ENCODE results near the gene TLCD3A.
"Not testable (repeated sequence)": the region's sequence is repeated elsewhere in the genome, so short reads cannot be mapped to it uniquely, and the experiment has no call there.

Gene TLCD3A

DNA sequence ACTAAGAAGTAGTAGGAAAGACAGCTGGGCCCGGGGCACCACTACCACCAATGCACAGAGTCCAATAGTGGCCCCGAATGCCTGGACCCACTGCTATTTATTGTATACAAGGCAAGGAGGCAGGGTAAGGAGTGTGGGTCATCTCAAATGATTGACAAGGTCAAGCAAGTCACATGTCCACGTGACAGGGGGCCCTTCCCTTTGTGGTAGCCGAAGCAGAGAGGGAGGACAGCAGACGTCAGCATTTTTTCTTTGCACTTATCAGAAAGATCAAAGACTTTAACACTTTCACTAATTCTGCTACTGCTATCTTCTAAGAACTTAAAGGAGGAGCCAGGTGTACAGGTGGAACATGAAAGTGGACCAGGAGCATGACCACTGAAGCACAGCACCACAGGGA is 24.3 kb upstream of the TLCD3A start:
- DNase-seq (ENCODE audit: low read depth): no peak

DNA sequence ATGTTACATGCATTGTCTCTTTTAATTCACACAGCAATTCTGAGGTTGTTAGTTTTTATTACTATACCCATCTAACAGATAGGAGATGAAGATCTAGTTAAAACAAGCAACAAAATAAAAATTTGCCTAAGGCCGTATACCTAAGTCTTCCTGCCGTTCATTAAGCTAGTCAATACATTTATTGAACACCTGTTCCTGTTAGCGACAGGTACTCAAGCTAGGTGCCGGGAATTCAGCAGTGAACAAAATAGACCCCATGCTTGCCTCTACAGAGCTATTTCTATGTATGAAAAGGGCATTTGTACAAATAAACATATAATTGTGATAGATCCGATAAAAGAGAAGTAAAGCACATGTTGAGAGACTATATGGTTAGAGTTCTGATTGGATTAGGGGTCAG is 14.3 kb upstream of the TLCD3A start:
- DNase-seq (ENCODE audit: low read depth): no peak

DNA sequence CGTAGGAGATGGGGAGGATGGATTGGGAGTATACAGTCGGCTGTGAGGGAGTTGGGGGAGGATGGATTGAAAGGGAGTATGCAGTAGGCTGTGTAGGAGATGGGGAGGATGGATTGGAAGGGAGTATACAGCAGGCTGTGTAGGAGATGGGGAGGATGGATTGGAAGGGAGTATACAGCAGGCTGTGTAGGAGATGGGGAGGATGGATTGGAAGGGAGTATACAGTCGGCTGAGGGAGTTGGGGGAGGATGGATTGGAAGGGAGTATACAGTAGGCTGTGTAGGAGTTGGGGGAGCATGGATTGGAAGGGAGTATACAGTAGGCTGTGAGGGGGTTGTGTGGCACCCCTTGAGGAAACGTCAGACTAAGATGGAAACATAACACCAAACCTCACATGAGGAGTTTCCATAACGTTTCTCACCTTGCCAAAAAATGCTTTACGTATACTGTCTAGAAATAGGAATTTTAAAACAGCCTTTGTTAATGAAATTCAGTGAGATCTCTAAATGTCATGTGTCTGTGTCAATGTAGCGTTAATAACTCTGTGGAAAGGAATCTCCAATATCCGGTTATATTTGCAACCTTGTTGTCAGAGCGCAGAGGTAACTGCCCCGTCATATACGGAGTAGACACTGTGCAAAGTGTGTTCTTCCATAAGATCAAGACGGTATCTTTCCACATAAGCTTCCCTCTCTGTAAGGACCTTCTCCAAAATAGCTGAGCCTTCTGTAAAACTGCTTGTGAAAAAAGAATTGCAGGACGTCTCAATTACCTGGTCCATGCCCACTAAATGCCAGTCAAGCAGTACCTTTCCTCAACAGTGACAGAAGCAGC is 11.5 kb upstream of the TLCD3A start:
- DNase-seq (ENCODE audit: low read depth): no peak

DNA sequence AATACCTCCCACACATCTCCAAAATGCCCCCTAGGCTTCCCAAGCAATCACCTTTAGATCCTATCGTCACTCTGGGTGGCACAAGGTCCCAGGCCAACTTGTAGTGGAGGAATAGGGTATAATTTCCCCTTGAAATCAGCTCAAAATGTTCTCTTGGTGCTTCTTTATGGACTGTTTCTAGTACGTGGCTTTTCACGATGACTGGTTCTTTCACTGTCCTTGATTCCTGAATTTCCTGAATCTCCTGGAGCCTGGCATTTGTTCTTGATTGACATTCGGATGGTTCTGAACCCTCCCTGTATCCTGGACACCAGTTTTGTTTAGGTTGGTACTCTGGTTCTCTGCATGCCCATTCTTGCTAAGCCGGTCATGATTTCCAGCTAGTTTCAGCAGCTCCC is 10.9 kb upstream of the TLCD3A start:
- DNase-seq (ENCODE audit: low read depth): no peak

DNA sequence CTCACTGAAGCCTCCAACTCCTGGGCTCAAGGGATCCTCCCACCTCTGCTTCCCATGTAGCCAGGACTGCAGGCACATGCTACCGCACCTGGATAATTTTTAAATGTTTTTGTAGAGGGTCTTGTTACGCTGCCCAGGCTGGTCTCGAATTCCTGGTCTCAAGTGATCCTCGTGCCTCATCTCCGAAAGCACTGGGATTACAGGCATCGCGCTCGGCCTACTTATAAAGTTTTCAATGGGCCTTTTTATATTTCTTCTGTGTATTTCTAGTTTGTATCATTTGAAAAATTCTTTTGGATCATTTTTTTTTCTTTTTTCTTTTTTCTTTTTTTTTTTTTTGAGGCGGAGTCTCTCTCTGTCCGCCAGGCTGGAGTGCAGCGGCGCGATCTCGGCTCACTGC is 7.3 kb upstream of the TLCD3A start:
- no peak for DNase-seq (ENCODE audit: low read depth)

DNA sequence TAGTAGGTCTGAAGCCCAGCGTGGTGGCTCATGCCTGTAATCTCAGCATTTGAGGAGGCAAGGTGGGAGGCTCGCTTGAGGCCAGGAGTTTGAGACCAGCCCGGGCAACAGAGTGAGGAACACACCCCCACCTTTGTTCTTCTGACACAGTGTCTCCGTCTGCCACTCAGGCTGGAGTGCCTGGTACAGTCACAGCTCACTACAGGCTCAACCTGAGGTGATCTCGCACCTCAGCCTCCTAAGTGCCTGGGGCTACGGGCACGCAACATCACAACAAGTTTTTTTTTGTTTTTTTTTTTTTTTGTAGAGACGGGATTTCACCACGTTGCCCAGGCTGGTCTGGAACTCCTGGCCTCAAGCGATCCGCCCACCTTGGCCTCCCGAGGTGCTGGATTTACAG is 6.7 kb upstream of the TLCD3A start:
- DNase-seq (ENCODE audit: low read depth): no peak

DNA sequence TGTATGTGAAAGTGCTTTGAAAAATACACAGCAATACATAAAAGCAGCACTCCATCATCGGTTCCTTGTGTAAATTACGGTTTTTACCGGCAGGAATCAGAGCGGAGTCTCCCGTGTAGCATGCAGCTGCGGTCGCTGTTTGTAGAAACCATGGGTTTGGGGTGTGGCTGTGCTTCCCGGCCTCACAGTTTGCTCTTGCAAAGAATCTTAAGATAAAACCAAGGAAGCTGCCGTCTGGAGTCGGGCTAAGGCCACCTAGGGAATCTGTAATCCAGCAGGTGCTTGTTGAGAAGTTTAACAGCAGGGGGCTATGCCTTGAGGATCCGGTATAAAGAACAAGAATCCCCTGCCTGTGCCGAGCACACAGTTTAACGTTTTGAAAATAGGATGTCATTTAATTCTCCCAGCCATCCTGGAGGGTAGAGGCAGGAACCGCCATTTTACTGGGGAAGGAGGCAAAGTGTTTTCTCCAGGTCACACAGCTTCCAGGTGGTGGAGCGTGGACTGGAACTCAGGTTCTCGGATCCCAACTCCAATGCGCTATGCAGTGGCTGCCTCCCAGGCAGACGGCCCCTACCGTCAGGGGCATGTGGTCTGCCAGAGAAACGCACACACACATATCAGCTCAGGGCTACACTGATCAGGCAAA is 6.0 kb upstream of the TLCD3A start:
- no peak for DNase-seq (ENCODE audit: low read depth)

DNA sequence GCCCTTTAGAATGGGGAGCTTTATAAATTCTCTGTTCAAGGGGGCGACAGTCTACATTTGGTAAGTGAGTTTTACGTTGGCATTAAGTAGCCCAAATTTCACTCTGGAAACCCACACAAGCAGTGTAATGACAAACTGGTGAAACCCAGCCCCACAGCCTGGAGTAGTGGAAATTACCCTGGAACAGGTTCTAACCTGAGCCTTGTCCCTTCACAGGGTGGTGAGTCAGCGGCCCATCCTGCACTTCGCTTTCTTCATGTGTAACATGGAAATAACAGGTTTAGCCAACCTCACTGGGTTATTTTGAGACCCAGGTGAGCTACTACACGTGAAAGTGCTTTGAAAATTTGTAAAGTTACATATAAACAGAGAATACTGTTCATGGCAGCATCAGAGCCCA is 3.5 kb upstream of the TLCD3A start:
- DNase-seq (ENCODE audit: low read depth): no peak

DNA sequence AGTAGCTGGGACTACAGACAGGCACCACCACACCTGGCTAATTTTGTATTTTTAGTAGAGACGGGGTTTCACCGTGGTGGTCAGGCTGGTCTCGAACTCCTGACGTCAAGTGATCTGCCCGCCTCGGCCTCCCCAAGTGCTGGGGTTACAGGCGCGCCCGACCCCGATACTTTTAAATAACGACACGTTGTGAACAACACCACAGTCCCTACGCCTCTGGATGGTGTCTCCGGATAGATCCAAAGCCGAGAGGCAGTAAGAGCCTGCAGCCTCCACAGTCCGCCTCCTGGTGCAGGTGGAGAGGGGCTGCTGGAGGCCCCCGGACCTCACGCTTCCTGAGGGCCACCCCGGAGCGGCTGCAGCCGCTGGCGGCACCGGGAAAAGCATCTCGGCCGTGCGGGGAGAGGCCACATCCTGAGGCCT is 741 bp upstream of the TLCD3A start:
- no peak for DNase-seq (ENCODE audit: low read depth)

DNA sequence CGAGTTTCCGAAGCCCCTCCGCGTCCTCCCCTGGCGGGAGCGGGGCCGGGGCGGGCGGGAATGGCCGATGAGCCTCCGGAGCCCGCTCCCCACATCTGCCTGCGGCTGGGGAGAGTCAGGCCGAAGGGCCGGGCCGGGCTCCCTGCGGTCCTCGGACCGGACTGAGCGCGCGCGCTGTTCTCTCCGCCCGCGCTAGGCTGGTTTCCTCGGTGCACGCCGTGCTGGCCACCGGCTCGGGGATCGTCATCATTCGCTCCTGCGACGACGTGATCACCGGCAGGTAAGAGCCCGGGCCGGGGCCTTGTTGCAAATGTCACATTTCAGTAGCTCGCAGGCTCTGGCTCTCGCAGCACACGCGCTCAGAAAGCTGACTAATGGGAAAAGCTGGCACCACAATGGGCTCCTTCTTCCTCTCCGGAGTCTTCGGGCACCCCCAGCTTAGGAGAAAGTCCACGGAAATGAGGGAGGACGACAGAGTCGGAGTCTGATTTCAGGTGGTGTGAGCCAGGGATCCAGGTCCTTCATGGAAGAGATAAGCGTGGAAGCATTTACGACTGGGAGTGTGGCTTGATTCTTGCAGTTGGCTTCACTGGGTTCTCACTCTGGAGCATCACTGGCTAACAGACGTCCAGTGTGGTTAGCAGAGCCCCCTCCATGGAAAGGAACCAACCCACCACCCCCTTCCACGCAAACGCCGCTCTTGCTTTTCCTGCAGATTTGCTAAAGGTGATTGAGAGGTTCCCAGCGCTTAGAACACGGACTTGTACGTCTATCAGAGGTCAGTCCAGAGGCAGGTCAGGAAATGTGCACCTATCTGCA is 715 bp downstream of the TLCD3A start:
- DNase-seq (ENCODE audit: low read depth): no peak

DNA sequence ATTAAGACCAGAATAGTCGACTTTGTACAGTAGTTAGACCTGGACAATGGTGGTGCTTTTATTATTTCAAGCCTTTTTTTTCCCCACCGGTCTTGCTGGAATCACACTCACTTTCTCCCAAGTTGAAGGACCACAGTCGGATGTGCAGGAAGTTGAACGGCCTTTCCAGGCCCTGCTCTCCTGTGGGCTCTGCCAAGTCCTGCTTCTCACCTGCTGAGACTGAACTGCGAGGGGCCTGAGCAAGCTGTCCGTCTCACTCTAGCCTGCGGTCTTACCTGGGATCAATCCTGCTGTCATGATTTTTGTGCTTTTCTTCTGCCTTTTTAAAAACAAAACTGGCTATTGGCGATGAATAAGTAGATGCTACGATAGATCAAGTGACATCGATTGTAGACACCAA is 1.3 kb downstream of the TLCD3A start:
- no peak for DNase-seq (ENCODE audit: low read depth)

DNA sequence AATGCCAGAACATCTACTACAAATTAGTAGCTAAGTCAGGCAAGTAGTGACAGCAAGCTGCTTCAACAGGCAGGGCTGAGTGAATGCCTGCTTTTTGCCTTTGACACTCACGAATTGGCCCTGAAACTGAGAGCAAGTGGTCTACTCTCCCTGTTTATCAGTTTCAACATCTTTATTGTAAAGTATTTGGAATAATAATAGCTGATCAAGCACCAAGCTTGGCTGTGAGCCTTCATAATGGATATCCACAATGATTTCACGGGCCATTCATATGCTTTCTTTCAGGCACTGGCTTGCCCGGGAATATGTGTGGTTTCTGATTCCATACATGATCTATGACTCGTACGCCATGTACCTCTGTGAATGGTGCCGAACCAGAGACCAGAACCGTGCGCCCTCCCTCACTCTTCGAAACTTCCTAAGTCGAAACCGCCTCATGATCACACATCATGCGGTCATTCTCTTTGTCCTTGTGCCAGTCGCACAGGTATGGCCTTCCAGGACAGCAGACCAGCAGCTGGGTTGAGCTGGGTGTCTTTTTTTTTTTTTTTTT is 5.2 kb downstream of the TLCD3A start:
- no peak for DNase-seq (ENCODE audit: low read depth)

DNA sequence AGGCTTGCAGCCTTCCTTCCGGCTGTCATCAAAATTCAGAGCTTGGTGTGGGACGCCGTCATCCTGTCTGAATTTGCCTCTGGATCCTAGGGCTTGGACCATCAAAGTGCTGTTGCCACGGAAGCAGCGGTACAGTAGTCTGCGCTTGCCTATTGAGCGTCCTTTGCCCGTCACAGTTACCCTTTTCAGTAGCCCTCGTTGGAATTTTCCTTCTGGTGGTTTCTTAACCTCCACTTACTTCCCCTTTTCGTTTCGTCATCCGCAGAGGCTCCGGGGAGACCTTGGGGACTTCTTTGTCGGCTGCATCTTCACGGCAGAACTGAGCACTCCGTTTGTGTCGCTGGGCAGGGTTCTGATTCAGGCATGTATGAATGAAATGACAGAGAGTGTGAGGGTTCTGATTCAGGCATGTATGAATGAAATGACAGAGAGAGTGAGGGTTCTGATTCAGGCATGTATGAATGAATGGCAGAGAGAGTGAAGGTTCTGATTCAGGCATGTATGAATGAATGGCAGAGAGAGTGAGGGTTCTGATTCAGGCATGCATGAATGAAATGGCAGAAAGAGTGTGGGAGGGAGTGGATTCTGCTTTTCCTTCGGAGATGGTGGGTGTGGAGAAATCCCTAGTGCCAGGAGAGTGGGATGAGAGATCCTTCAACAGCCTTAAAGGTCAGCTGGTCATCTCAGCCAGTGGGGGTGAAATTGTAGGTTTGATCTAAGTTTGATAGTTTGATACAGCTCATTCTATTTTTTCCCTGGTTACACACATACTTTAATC is 8.0 kb downstream of the TLCD3A start:
- DNase-seq (ENCODE audit: low read depth): no peak

DNA sequence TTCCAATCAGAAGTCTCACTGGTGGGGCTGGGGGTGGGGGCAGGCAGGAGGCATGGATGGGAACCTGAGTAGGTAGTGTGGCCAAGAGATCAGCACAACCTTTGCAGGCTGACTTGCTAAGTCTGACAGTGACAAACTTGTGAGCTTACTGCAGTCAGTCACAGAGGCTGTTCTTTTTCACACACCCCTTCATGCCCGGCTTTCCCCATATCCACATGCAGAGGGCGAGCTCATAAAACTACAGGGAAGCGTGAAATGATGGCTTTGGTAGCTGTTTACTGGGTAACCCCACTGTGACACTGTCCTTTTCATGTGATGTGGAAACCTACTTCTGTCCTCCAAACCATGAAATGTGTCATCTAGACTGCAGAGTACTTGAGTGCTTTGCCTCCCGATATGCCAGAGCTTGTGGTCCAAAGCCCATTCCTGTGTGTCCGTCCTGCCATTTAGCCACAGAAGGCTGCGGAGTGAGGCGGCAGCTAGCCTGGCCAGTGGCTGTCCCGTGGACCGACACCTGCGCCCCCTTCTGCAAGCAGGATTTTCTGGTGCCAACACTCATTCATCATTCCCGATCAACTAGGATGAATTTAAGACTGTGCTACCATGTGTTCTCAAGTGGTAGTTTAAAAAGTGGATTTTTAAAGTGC is 9.9 kb downstream of the TLCD3A start:
- DNase-seq (ENCODE audit: low read depth): no peak

DNA sequence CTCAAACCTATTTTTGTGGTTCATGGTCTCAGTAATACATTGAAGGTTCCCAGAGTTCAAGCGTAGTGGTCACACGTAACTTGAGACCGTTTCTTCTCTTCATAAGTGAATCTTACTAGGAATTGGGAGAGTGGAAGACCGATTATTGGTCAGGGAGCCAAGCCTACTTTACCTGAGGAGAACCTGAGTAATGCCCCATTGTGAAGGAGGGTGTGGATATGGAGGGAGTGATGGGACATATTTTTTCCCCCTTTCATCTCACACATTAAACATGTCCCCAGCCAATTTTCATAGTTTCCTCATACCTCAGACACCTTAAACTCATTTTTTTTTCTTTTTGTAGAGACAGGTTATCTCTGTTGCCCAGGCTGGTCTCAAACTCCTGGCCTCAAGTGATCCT is 10.7 kb downstream of the TLCD3A start:
- DNase-seq (ENCODE audit: low read depth): no peak

DNA sequence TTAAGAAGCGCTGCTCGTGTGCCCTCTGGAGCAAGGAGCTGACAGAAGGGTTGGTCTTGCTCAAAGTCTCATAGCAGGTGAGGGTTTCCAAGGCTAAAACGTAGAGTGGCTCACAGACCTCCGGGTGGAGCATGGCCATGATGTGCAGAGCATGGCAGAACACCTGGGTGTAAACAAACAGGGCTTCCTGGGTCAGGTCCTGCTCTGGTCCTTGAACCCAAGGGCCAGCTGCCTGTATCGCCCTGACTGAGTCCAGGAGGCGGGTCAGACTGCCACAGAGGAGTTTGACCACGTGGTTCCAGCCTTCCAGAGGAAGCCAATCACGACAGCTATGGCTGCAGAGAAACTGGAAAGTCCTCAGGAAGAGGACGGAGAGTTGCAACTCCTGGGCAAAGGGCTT is 12.5 kb downstream of the TLCD3A start:
- no peak for DNase-seq (ENCODE audit: low read depth)

DNA sequence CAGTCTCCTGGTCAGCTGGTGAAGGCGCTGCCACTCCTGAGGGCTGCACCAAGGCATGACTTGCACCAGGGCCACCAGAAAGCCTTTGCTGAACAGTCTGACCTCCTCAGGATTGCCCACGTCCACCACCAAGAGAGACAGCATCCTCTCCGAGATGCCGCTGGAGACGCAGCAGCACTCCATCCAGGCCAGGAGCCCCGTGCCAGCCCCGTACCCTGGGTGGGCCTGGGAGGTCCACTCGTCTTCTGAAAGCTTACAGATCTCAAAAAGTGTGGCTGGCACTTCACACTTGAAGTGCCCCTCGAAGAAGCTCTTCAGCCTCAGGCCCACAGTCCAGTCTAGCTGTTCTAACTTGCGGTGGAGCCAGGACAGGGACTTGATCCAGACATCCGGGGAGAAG is 13.0 kb downstream of the TLCD3A start:
- DNase-seq (ENCODE audit: low read depth): no peak

DNA sequence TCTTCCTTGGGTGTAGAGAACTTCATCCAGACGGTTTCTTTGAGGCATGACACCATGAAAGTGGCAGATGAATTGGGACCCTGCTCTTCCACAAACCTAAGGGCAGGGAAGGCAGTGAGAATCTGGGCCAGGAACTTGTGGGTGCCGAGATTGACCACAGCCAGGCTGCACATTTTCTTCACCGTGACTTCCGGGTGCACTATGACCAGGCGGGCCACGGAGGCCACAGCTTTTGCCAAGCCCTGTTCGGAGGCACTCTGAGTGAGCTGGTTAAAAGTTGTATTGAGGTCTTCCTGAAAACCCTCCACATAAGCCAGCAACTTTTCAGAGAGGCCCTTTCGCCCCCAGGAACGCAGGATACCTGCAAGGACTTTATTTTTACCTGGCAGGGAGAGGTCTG is 13.8 kb downstream of the TLCD3A start:
- DNase-seq (ENCODE audit: low read depth): no peak

DNA sequence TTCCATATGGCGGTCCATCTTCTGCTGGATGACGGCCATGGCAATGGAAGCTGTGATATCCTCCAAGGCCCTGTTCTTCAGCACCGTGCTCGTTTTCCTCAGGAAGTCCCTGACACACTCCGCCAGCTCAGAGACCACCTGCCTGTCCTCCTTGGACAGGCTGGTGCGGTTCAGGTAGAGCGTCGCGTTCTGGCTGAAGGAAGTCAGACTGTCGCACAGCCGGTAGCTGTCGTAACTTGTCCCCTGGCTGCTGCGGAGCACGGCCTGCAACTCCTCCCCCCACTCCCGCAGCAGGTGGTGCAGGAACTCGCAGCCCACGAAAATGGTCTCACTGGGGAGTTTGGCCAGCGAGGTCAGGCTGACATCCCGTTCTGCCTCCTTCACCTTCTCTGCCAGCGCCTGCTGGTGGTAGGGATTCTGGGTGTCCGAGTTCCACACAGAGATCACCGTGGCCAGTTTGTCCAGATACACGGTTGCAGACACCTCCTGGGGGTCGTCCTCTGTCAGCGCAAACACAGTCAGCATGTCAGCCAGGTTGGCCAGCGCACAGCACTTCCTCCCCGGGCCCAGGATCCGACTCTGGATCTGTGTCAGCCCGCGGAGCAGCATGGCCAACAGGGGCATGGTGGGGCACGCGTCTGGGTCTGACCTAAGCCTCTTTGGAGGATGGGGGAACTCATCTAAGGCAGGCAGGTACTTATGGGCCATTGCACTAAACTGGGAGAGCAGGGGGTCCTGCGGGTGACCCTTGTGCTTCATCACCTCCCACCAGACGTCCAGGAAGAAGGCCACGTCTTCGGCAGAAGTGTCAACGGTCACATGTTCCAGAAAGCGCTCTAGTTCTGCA is 14.6 kb downstream of the TLCD3A start:
- no peak for DNase-seq (ENCODE audit: low read depth)

DNA sequence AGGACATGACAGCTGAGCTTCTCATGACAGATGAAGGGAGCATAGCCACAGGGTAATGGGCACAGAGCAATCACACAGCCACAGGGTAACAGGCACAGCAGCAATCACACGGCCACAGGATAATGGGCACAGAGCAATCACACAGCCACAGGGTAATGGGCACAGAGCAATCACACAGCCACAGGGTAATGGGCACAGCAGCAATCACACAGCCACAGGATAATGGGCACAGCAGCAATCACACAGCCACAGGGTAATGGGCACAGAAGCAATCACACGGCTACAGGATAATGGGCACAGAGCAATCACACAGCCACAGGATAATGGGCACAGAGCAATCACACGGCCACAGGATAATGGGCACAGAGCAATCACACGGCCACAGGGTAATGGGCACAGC is 16.2 kb downstream of the TLCD3A start:
- DNase-seq (ENCODE audit: low read depth): not testable (repeated sequence)
